ENCODE results near the gene GABBR2.

GABBR2 gene

DNA sequence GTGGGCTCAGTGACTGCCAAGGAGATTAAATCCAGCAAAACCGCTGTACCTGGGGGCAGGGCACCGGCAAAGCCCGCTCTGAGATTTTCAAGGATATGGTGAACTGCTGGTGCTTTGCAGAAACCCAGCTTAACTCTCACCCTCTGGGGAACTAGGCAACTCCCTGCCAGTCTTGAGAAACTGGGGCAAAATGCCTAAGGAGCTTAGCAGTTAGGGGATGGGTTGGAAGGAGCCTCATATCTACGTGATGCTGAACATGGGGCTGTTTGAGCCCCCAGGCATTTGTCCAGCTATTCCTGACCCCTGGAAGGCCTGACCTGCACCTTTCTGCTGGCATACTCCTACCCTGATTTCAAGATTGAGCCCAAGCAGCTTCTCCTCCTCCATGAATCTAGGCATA lies 344.6 kb downstream of the GABBR2 start:
- H3K4me3 ChIP-seq (ENCODE audit: low read depth, low read length) = no peak overlapping the region
- DNase-seq (ENCODE audit: low read depth) = no peak
- TF ChIP-seq, protein P1, sequence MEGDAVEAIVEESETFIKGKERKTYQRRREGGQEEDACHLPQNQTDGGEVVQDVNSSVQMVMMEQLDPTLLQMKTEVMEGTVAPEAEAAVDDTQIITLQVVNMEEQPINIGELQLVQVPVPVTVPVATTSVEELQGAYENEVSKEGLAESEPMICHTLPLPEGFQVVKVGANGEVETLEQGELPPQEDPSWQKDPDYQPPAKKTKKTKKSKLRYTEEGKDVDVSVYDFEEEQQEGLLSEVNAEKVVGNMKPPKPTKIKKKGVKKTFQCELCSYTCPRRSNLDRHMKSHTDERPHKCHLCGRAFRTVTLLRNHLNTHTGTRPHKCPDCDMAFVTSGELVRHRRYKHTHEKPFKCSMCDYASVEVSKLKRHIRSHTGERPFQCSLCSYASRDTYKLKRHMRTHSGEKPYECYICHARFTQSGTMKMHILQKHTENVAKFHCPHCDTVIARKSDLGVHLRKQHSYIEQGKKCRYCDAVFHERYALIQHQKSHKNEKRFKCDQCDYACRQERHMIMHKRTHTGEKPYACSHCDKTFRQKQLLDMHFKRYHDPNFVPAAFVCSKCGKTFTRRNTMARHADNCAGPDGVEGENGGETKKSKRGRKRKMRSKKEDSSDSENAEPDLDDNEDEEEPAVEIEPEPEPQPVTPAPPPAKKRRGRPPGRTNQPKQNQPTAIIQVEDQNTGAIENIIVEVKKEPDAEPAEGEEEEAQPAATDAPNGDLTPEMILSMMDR (IDR thresholded peaks at IDR 0.05; ENCODE audit: low read depth, low read length, missing control alignments) = no peak

DNA sequence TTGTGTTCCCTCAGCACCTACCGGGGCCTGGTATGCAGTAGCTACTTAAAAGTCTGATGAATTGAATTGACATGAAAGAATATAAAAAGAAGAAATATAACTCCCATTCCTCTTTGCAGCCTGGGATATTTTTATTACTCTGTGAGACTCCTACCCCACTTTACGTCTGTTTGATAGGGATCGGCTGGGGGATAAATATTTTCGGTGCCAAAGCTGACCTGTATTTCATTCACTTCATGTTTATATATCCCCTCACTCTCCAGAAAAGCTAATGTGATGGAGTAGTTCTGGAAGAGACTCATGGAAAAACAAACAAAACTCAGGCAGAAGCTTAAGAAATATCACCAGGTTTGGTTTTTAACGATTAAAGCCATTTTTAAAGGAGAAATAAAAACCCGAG lies 345.1 kb downstream of the GABBR2 start:
- no peak for DNase-seq (ENCODE audit: low read depth)
- TF ChIP-seq, protein P1 (IDR thresholded peaks at IDR 0.05; ENCODE audit: low read depth, low read length, missing control alignments) = no peak
- no peak overlapping the region for H3K4me3 ChIP-seq (ENCODE audit: low read depth, low read length)

DNA sequence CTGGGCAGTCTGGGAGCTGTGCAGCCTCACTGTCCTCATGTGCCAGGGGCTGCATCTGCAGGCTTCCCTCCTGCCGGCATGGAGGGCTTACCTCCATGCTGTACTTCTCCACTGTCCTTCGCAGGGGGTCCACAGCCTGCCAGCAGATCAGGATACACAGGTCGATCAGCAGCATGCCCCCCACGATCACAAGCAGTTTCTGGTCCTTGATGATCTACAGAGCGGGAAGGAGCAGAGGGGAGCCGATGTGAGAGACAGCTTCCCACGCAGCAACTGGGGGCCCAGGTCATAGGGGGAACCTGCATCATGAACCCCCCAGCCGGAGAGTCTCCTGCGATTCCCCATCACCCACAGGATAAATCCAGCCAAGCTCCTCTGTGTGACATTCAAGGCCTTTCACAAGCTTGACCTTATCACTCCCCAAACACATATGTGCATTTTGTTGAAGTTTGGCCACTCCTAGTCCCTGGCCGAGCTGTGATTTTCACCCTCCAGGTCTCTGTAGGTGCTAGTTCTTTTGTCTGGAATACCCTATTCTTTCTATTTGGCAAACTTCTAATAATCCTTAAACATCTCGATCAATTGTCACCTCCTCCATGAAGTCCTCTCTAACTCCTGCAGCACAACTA lies 346.0 kb downstream of the GABBR2 start:
- H3K4me3 ChIP-seq (ENCODE audit: low read depth, low read length) = no peak overlapping the region
- TF ChIP-seq, protein P1 (IDR thresholded peaks at IDR 0.05; ENCODE audit: low read depth, low read length, missing control alignments) = no peak
- DNase-seq (ENCODE audit: low read depth) = no peak

DNA sequence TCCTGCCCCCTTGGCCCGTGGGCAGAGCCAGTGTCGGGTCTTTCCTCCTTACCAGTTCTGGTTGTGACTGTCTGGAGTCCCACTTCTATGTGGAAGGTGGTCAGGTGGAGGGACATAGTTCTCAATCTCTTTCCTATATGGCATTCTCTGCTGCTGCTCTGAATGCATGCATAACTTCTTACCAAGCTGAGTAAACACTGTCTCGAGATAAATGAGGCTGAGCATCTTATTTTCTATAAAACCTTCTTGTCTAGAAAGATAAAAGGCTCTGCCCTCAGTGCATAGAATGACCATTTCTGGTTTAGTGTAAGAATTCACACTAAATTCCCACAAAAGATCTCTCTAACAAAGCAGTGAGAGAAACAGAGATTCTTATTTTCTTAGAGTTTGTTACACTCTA lies 347.1 kb downstream of the GABBR2 start:
- no peak for DNase-seq (ENCODE audit: low read depth)
- no peak overlapping the region for H3K4me3 ChIP-seq (ENCODE audit: low read depth, low read length)
- TF ChIP-seq, protein P1 (IDR thresholded peaks at IDR 0.05; ENCODE audit: low read depth, low read length, missing control alignments) = no peak

DNA sequence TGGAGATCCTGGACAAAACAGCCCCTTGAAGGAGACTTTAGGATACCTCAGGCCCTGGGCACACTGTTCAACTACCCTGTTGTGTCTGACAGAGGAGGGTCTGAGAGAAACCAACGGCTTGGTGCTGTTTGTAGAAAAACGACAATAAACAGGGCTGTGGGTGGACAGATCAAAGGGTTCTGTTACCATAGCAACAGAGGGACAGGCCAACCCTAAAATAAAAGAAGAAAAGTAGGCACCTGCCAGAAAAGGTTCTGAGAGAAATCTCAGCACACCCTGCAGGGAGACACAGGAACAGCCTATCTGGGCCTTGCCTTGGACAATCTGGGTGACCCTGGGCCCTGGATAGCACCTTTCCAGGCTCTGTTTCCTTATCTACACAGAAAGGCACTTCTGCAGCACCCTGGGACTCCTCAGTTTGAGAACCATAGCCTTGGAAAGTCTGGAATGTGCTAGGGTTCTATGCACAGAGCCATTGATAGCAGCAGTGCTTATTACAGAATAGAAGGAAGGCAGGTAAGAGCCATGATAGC lies 348.5 kb downstream of the GABBR2 start:
- H3K4me3 ChIP-seq (ENCODE audit: low read depth, low read length) = no peak overlapping the region
- DNase-seq (ENCODE audit: low read depth) = no peak
- TF ChIP-seq, protein P1 (IDR thresholded peaks at IDR 0.05; ENCODE audit: low read depth, low read length, missing control alignments) = no peak

DNA sequence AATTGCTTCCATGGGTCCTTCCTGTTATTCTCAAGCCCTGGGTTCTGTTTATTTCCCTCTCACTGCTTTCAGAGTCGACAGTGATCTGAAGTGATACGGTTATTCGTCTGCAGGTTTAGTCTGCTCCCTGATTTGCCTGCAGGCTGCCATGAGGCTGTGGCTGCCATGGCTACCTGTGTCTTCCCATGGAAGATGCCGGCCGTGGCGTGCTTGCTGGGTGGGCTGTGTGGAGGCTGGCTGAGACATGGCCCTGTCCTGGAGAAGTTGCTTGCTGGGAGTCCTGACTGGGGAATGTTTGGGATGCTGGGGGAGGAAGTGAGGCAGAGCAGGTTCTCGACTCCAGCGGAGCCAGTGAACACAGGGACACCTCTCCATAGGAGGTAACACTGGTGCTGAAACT lies 349.2 kb downstream of the GABBR2 start:
- H3K4me3 ChIP-seq (ENCODE audit: low read depth, low read length) = no peak overlapping the region
- DNase-seq (ENCODE audit: low read depth) = no peak
- TF ChIP-seq, protein P1 (IDR thresholded peaks at IDR 0.05; ENCODE audit: low read depth, low read length, missing control alignments) = no peak

DNA sequence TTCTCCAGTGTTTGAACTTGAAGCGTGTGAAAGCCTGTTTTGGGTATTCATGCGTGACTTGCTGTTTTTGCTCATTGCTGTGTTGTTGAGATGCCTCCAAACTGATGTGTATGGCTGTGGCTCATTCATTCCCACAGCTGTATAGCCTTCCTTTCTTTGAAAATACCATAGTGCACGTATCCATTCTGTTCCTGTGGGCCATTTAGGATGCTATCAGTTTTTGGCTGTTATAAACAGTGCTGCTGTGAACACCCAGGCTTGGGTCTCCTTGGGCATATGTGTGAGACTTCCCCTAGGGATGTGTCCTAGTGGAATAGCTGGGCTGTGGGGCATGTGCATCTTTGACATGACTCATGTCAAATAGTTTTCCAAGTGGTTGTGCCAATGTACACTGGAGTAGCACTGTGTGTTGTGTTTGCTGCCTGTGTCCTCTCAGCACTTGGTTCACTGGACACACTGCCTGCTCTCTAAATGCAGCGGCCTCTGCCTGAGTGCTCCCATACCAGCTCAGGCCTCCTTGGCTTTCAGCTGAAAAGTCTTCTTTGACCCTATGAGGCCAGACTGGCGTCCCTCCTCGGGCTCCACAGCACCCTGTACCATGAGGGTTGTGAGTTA lies 350.7 kb downstream of the GABBR2 start:
- no peak overlapping the region for H3K4me3 ChIP-seq (ENCODE audit: low read depth, low read length)
- TF ChIP-seq, protein P1 (IDR thresholded peaks at IDR 0.05; ENCODE audit: low read depth, low read length, missing control alignments) = no peak
- DNase-seq (ENCODE audit: low read depth) = no peak
